ENCODE measurements around the gene DPEP2. TPM values are rescaled to one million over a fixed set of nuclear protein-coding genes. Genes with fewer than 3 reads are reported as not detected.

The DPEP2 gene
- total RNA-seq, 1 donor from 2014 or later, result not detected

- TF ChIP-seq CTCF (IDR thresholded peaks at IDR 0.05), result no peak
Measured at GRCh38 chr16:67987460-67988160, 11.7 kb downstream of the DPEP2 start.

GRCh38 chr16:67986949-67987348, 12.3 kb downstream of the DPEP2 start:
- Mint-ChIP-seq H3K9me3 (ENCODE audit: low read depth) (no peaks in the 10 kb centered on the region), H3K27ac (ENCODE audit: unreplicated experiment) (no peak overlapping the region), H3K27me3 (ENCODE audit: low read depth) (no peaks in the 10 kb centered on the region), H3K4me3 (ENCODE audit: unreplicated experiment) (no peak overlapping the region), H3K36me3 (ENCODE audit: low read depth) (no peaks in the 10 kb centered on the region), H3K4me1 (ENCODE audit: low read depth) (no peaks in the 10 kb centered on the region)
- no peak for DNase-seq (ENCODE audit: low spot score)
- no peak for TF ChIP-seq CTCF (IDR thresholded peaks at IDR 0.05)

More at GRCh38 chr16:67987460-67988160, 11.7 kb downstream of the DPEP2 start:
- Mint-ChIP-seq H3K27ac (ENCODE audit: unreplicated experiment) (no peak overlapping the region), H3K9me3 (ENCODE audit: low read depth) (no peaks in the 10 kb centered on the region), H3K36me3 (ENCODE audit: low read depth) (no peaks in the 10 kb centered on the region), H3K4me3 (ENCODE audit: unreplicated experiment) (no peak overlapping the region), H3K4me1 (ENCODE audit: low read depth) (no peaks in the 10 kb centered on the region), H3K27me3 (ENCODE audit: low read depth) (no peaks in the 10 kb centered on the region)
- DNase-seq (ENCODE audit: low spot score), result no peak

DNA sequence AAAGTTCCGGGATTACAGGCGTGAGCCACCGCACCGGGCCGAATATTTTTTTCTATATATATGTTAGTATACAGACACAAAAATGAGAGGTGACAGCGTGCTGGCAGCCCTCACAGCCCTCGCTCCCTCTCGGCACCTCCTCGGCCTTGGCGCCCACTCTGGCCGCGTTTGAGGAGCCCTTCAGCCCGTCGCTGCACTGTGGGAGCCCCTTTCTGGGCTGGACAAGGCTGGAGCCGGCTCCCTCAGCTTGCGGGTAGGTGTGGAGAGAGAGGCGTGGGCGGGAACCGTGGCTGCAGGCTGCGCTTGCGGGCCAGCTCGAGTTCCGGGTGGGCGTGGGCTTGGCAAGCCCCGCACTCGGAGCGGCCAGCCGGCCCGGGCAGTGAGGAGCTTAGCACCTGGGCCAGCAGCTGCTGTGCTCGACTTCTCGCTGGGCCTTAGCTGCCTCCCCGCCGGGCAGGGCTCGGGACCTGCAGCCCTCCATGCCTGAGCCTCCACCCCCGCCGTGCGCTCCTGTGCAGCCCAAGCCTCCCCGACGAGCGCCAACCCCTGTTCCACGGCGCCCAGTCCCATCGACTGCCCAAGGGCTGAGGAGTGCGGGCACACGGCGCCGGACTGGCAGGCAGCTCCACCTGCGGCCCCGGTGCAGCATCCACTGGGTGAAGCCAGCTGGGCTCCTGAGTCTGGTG, 17.1 kb downstream of the DPEP2 start:
- H3K4me1 Mint-ChIP-seq (ENCODE audit: low read depth), result no peaks in the 10 kb centered on the region
- no peak overlapping the region for H3K4me3 Mint-ChIP-seq (ENCODE audit: unreplicated experiment)
- no peak for TF ChIP-seq CTCF (IDR thresholded peaks at IDR 0.05)
- DNase-seq (ENCODE audit: low spot score), result peak; percentile 75
- H3K9me3 Mint-ChIP-seq (ENCODE audit: low read depth), result no peaks in the 10 kb centered on the region
- H3K27me3 Mint-ChIP-seq (ENCODE audit: low read depth), result peaks cover 6% of the 10 kb centered on the region
- no peak overlapping the region for H3K27ac Mint-ChIP-seq (ENCODE audit: unreplicated experiment)
- no peaks in the 10 kb centered on the region for H3K36me3 Mint-ChIP-seq (ENCODE audit: low read depth)

- Mint-ChIP-seq H3K4me3 (ENCODE audit: unreplicated experiment) (no peak within 1 kb of the TSS), H3K4me1 (ENCODE audit: low read depth) (no peaks in the 10 kb centered on the region), H3K27me3 (ENCODE audit: low read depth) (peaks cover 6% of the 10 kb centered on the region), H3K36me3 (ENCODE audit: low read depth) (no peaks in the 10 kb centered on the region), H3K9me3 (ENCODE audit: low read depth) (no peaks in the 10 kb centered on the region), H3K27ac (ENCODE audit: unreplicated experiment) (no peak within 1 kb of the TSS)
- peak; percentile 34 for TF ChIP-seq CTCF (IDR thresholded peaks at IDR 0.05)
- peak; percentile 86 for DNase-seq (ENCODE audit: low spot score)
Measured at GRCh38 chr16:67979955-67980678, 19.2 kb downstream of the DPEP2 start, which contains the start of gene DPEP3. DPEP3 (minus strand) TSS chr16:67980499; CDS start chr16:67980380, 119 bp downstream.
